GM21786 (cell line): ENCODE data around the gene AUTS2.

ENCODE experiments used
- ATAC-seq: cut with Tn5 transposase; IDR thresholded peaks from one replicate; pipeline ENCODE4 v1.9.1; 2021; ENCODE audit not compliant: unreplicated experiment

AUTS2 gene

GRCh38 chr7:69714886-69715576 is 116.8 kb downstream of the AUTS2 start:
- ATAC-seq: no peak

- ATAC-seq: no peak
These were observed 118.9 kb downstream of the AUTS2 start for GRCh38 chr7:69717221-69717620.

DNA sequence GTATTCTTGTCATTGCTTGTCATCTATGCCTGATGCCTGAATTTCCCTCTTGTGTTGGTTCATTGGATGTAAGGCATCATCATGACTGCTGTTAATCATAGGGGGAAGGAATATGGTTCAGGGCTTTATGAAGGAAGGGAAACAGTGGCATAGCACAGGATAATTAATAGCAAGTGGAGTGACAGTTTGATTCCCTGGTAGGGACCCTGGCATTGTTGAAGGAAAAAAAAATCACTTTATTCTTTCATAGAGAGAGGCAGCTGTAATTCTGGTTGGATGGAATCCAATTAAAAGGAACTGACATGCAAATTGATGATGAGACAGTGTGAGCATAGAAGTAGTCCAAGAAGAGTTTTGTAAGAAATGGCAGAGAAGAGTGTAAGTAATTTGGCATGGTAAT is 121.4 kb downstream of the AUTS2 start:
- no peak for ATAC-seq

DNA sequence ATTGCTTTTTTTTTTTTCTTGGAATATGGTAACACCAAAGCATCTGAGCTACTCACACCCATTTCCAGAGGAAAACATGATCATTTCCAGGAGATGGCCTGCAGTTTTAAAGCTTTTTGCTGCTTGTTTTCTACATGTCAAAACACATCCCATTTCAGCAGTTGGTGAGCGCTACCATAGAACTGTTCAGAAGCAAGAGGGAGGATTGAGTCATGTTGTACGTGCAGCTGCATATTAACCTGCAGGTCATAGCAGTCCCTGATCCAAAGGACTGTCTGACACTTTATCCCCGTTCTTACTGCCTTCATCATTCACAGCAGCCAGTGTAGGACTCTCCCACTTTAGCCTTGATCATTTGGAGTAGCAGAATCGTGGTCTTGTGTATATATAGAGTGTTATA is 124.6 kb downstream of the AUTS2 start:
- no peak for ATAC-seq

GRCh38 chr7:69723663-69724062 is 125.4 kb downstream of the AUTS2 start:
- no peak for ATAC-seq

- ATAC-seq: no peak
These were observed 130.0 kb downstream of the AUTS2 start for GRCh38 chr7:69728304-69728703.

DNA sequence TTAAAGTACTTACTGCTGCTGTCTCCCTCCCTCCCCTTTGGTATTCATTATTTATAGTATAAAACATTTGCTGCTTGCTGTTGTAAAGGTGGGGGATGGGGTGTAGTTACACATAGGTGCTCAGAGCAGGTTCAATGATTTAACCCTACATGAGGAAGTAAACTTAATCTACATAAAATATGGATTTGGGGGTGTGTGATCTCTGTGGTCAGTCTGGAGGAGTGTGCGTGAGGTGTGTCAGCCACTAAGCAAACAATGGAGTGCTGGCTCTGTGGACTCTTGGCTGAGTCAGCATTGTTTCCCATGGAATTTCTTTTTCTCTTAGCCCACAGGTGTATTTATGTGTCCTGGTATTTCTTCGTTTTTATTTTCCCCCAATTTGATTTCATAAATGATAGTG is 133.9 kb downstream of the AUTS2 start:
- no peak for ATAC-seq

DNA sequence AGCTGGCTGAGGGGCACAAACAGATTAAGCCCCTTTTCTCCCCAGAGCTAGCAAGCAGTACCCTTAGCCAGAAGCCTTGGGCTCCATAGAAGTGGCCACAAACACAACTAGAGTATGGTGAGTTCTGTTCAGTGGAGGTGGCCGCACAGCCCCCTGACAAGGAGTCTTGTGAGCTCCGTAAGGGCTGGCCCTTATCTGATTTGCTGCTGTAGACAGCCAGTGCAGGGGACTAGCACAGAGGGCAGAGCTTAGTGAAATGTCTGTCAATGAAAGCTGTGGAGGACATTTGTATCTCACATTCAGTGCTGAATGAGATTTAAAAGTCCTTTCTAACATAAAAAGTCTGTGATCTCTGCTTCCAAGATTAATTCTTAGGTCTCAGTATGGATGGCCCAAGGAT is 137.3 kb downstream of the AUTS2 start:
- no peak for ATAC-seq

DNA sequence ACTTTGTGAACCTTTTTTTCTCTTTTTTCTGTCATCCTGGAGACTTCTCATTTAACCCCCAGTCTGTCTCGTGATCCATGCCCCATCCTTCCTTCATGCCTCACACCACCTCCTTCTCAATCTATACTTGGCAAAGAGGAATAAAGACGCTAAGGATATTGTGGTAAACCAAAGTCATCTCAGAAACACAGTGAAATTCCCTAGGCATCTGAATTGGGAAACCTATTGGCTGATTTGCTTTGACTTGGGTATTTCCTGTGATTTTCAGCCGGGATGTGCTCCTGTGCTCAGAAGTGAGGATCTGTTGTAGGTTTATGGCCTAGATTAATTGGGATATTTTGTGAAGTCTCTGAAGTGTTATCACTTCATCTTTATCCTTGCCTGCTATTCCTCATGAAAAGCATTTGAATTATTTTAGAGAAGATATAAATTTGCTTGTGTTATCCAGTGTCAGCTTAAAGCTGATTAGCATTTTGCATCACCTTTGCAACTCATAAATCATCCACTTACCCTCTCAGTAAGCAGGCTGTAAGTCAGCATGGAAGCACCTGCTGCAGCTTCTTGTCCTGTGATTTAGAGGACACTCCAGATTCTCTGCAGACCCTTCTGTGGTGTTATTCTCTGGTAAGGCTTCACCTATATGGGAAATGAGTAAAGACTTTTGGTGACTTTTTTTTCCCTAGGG is 138.0 kb downstream of the AUTS2 start:
- ATAC-seq: no peak

DNA sequence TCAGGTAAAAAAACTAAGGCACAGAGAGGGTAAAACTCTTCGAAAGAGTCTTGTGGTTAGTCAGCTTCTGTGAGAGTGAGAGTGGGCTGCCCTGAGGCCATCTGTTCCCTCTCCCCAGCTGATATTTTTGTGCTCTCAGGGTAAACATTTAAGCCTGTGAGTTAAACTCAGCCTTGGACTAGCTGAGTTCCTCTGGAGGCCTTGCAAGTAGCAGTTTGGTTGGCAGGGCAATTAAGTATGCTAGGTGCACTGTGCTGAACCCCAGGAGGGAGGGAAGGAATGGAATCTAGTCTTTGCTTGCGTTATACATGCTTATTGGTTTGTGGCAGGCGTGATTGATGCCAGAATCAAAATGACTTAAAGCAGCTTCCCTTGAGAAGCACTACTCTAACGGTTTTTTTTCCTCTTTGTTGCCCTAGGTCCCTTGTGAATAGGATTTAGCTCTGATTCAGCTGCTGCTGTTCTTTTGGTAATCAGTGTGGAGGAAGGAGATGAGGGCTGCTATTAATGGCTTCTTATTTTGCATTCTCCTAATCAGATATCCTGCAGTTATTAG is 140.2 kb downstream of the AUTS2 start:
- ATAC-seq: peak; percentile 62

- ATAC-seq: peak; percentile 58
These were observed 140.9 kb downstream of the AUTS2 start for GRCh38 chr7:69739190-69739589.

GRCh38 chr7:69739931-69740431 is 141.7 kb downstream of the AUTS2 start:
- ATAC-seq: peak; percentile 57

GRCh38 chr7:69742237-69742636 is 144.0 kb downstream of the AUTS2 start:
- ATAC-seq: no peak

DNA sequence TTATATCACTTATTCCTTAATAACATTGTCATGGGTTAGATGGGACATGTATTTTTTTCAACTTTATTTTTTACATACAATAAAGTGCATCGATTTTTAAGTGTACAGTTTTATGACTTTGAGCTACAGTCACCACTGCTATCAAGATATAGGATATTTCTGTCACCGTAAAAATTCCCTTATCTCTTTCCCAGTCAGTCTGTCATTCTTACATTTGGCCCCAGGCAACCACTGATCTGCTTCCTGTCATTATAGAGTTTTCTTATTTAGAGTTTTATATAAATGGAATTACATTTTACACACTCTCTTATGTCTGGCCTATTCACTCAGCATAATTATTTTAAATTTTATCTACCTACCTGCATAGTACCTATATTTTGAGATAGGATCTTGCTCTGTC is 145.2 kb downstream of the AUTS2 start:
- no peak for ATAC-seq

- no peak for ATAC-seq
These were observed 145.8 kb downstream of the AUTS2 start for GRCh38 chr7:69744026-69744425.

DNA sequence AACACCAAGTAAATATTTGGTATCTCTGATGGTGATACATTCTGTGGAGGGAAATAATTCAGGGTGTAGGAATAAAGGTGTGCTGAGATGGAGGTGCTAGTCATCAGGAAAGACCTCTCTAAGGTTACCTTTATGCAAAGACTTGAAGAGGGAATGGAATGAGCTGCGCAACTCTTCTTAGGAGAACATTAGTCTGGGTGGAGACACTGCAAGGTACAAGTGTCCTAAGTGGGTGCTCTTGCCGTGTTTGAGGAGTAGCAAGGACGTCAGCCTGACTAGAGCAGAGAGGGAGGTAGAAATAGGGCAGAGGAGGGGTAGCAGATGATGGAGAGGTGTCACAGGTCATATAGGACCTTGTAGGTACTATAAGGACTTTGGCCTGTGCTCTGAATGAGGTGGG is 148.1 kb downstream of the AUTS2 start:
- no peak for ATAC-seq

DNA sequence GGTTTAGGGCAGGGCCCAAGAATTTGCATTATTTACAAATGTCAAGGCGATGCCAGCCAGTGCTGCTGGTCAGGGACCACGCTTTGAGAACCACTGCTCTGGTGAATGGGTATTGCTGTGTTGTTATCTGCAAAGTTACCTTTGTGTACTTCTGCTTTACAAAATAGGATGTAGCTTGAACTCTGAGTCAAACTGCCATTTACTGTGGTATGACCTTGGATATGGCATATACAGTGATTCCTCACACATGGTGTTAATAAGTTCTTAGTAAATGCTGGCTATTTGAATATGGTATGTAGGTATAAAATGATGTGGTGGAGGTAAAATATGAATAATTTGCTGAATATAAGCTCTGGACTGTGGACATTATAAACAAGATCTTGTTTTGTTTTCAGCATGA is 148.9 kb downstream of the AUTS2 start:
- ATAC-seq: no peak

- ATAC-seq: no peak
These were observed 150.3 kb downstream of the AUTS2 start for GRCh38 chr7:69748530-69748929.

DNA sequence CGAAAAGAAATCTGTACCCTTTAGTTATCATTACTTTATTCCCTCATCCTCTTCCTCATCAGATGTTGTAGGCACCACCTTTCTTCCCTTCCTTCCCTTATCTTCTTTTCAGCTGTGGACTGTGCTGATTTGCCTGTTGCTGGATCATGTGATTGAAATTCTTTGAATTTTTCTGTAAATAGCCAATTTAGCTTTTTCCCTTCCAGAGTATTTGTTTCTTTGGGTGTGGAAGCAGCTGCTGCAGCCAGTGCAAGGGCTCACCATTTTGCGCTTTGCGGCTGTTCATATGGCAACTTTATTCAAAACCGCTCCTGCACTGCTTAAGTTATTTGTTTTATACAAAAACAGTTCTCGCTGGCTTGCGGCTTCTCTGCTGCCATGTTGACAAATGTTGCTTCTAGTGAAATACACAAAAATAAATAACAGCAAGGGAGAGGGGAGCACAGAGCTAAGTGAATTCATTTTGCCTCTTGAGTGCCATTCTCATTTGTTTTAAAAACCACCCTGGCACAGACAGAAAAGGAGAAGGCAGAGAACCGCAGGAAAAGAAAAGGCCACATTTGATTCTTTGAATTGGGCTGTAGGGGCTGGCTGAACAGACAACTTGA is 151.2 kb downstream of the AUTS2 start:
- ATAC-seq: no peak

DNA sequence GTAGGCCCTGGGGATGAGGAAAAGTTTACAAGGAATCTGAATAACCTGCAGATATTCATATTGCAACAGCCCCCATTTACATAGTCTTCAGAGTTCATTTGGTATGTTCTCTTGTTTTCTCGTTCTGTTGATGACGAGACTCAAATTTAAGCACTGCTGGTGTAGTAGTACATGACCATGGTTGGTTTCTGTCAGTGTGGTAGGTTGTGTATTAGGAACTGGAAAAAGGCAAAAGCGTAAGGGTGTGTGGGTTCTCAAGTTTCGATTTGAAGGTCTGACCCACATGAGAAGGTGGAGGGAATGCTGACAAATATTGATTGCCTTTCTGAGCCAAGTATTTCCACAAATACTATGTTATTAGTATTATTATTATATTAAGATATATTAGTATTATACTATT is 151.7 kb downstream of the AUTS2 start:
- no peak for ATAC-seq

- no peak for ATAC-seq
These were observed 152.8 kb downstream of the AUTS2 start for GRCh38 chr7:69751026-69751425.

DNA sequence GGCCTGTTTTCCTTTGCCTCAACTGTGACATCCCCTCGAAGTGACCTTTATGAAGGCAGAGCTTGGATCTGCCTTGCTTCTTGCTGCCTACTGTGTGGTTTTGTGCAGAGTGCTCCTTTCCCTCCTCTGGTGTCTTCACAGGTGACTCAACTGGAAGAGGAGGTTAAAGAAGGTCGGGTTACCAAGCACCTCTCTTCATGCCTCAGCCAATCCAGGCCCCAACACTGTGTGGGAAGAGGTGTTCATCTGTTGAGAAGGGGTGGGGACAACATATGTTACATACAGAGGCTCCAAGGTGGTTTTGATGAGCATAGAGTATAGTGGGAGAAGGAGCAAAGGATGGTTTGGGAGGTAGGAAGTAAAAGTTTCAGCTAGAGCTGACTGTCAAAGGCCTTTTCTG is 155.7 kb downstream of the AUTS2 start:
- no peak for ATAC-seq
